HAP-1 (cell line): Measurements from ENCODE around the gene SUCO.

Experiments used
- DNase-seq, 2 experiments: peaks; one replicate each; pipeline ENCODE4 v3.0.0-alpha.2; 2016 to 2020; ENCODE audit warnings: low spot score in 2 of 2
- H3K27me3 ChIP-seq: fragments of 250-450 bp; sonication (Bioruptor Pico); 2 replicates; pipeline ENCODE4 v1.5.1; 2020; ENCODE audit warnings: low read depth, mild to moderate bottlenecking, moderate library complexity
- H3K36me3 ChIP-seq: fragments of 250-450 bp; sonication (Bioruptor Pico); replicated peaks from 2 replicates; pipeline ENCODE4 v1.5.1; 2020; ENCODE audit warnings: mild to moderate bottlenecking
- H3K4me1 ChIP-seq: fragments of 250-450 bp; sonication (Bioruptor Pico); 2 replicates; pipeline ENCODE4 v1.5.1; 2020; ENCODE audit warnings: mild to moderate bottlenecking
- H3K4me3 ChIP-seq: fragments of 250-450 bp; sonication (Bioruptor Pico); 2 replicates; pipeline ENCODE4 v1.5.1; 2020; ENCODE audit warnings: mild to moderate bottlenecking, moderate library complexity
- H3K9me3 ChIP-seq: fragments of 250-450 bp; sonication (Bioruptor Pico); 2 replicates; pipeline ENCODE4 v1.5.1; 2020; ENCODE audit warnings: mild to moderate bottlenecking, moderate library complexity
- in situ Hi-C: fragments of 300-500 bp; cut with MboI; formaldehyde crosslinking; loops from 3 replicates; pipeline ENCODE4 v1.14.3; 2020; ENCODE audit warnings: low sequenced_read_pairs, inconsistent platforms, mixed read lengths

Gene SUCO

GRCh38 chr1:172556461-172556860, 23.5 kb downstream of the SUCO start:
- Histone ChIP-seq H3K27me3 (no peaks in the 10 kb centered on the region), H3K4me3 (no peak overlapping the region), H3K4me1 (no peaks in the 10 kb centered on the region), H3K36me3 (peaks cover 4% of the 10 kb centered on the region; the same call in 1 of the 2 replicates), H3K9me3 (no peaks in the 10 kb centered on the region)
- no peak for DNase-seq
- in situ Hi-C loops = no loop called here

GRCh38 chr1:172557270-172557669, 24.3 kb downstream of the SUCO start:
- Histone ChIP-seq H3K27me3 (no peaks in the 10 kb centered on the region), H3K4me3 (no peak overlapping the region), H3K36me3 (peaks cover 4% of the 10 kb centered on the region; the same call in 1 of the 2 replicates), H3K4me1 (no peaks in the 10 kb centered on the region), H3K9me3 (no peaks in the 10 kb centered on the region)
- in situ Hi-C loops = no loop called here
- DNase-seq = no peak

- H3K36me3 ChIP-seq = peaks cover 4% of the 10 kb centered on the region; the same call in 1 of the 2 replicates
- DNase-seq = no peak
- no peaks in the 10 kb centered on the region for H3K27me3 ChIP-seq
- H3K4me1 ChIP-seq = no peaks in the 10 kb centered on the region
- H3K9me3 ChIP-seq = no peaks in the 10 kb centered on the region
- in situ Hi-C loops = no loop called here
- no peak overlapping the region for H3K4me3 ChIP-seq
These were observed 26.7 kb downstream of the SUCO start for GRCh38 chr1:172559572-172560210.

GRCh38 chr1:172561252-172561651, 28.3 kb downstream of the SUCO start:
- Histone ChIP-seq H3K27me3 (no peaks in the 10 kb centered on the region), H3K4me3 (no peak overlapping the region), H3K9me3 (no peaks in the 10 kb centered on the region), H3K4me1 (no peaks in the 10 kb centered on the region), H3K36me3 (peaks cover 4% of the 10 kb centered on the region; the same call in 1 of the 2 replicates)
- in situ Hi-C loops = no loop called here
- DNase-seq = no peak

GRCh38 chr1:172566196-172566997, 33.4 kb downstream of the SUCO start:
- Histone ChIP-seq H3K4me3 (no peak overlapping the region), H3K27me3 (no peaks in the 10 kb centered on the region), H3K9me3 (peaks cover 3% of the 10 kb centered on the region; the same call in 1 of the 2 replicates), H3K36me3 (peaks cover 17% of the 10 kb centered on the region), H3K4me1 (no peaks in the 10 kb centered on the region)
- DNase-seq = no peak
- in situ Hi-C loops = no loop called here

GRCh38 chr1:172567720-172568119, 34.8 kb downstream of the SUCO start:
- in situ Hi-C loops = no loop called here
- peaks cover 17% of the 10 kb centered on the region for H3K36me3 ChIP-seq

GRCh38 chr1:172574080-172574479, 41.1 kb downstream of the SUCO start:
- Histone ChIP-seq H3K27me3 (no peaks in the 10 kb centered on the region), H3K36me3 (peaks cover 15% of the 10 kb centered on the region), H3K9me3 (peaks cover 3% of the 10 kb centered on the region; the same call in 1 of the 2 replicates), H3K4me3 (no peak overlapping the region), H3K4me1 (no peaks in the 10 kb centered on the region)
- no peak for DNase-seq
- in situ Hi-C loops = no loop called here

More at GRCh38 chr1:172567720-172568119, 34.8 kb downstream of the SUCO start:
- no peak for DNase-seq
- no peak overlapping the region for H3K4me3 ChIP-seq
- no peaks in the 10 kb centered on the region for H3K4me1 ChIP-seq
- no peaks in the 10 kb centered on the region for H3K27me3 ChIP-seq
- peaks cover 3% of the 10 kb centered on the region; the same call in 1 of the 2 replicates for H3K9me3 ChIP-seq

- H3K36me3 ChIP-seq = peaks cover 11% of the 10 kb centered on the region
These were observed 45.6 kb downstream of the SUCO start for GRCh38 chr1:172578586-172578985.

GRCh38 chr1:172581273-172581672, 48.3 kb downstream of the SUCO start:
- Histone ChIP-seq H3K36me3 (peaks cover 11% of the 10 kb centered on the region), H3K9me3 (no peaks in the 10 kb centered on the region), H3K27me3 (no peaks in the 10 kb centered on the region), H3K4me1 (peaks cover 16% of the 10 kb centered on the region), H3K4me3 (no peak overlapping the region)
- in situ Hi-C loops = no loop called here
- no peak for DNase-seq

More at GRCh38 chr1:172578586-172578985, 45.6 kb downstream of the SUCO start:
- H3K4me3 ChIP-seq = no peak overlapping the region
- H3K27me3 ChIP-seq = no peaks in the 10 kb centered on the region
- no peak for DNase-seq
- no peaks in the 10 kb centered on the region for H3K9me3 ChIP-seq
- in situ Hi-C loops = no loop called here
- H3K4me1 ChIP-seq = peaks cover 13% of the 10 kb centered on the region

GRCh38 chr1:172581779-172582178, 48.8 kb downstream of the SUCO start:
- peaks cover 11% of the 10 kb centered on the region for H3K36me3 ChIP-seq
- H3K4me1 ChIP-seq = peaks cover 16% of the 10 kb centered on the region
- in situ Hi-C loops = no loop called here

GRCh38 chr1:172582889-172583288, 49.9 kb downstream of the SUCO start:
- no peaks in the 10 kb centered on the region for H3K9me3 ChIP-seq
- no peaks in the 10 kb centered on the region for H3K27me3 ChIP-seq
- peaks cover 16% of the 10 kb centered on the region for H3K4me1 ChIP-seq
- in situ Hi-C loops = no loop called here
- no peak for DNase-seq
- peaks cover 11% of the 10 kb centered on the region for H3K36me3 ChIP-seq
- no peak overlapping the region for H3K4me3 ChIP-seq

More at GRCh38 chr1:172581779-172582178, 48.8 kb downstream of the SUCO start:
- no peak overlapping the region for H3K4me3 ChIP-seq
- H3K9me3 ChIP-seq = no peaks in the 10 kb centered on the region
- H3K27me3 ChIP-seq = no peaks in the 10 kb centered on the region
- no peak for DNase-seq

- Histone ChIP-seq H3K36me3 (peaks cover 17% of the 10 kb centered on the region), H3K4me1 (peaks cover 16% of the 10 kb centered on the region), H3K9me3 (no peaks in the 10 kb centered on the region), H3K4me3 (no peak overlapping the region), H3K27me3 (no peaks in the 10 kb centered on the region)
- DNase-seq = no peak
- in situ Hi-C loops = no loop called here
These were observed 52.4 kb downstream of the SUCO start for GRCh38 chr1:172585348-172585747.

- no peaks in the 10 kb centered on the region for H3K27me3 ChIP-seq
- peaks cover 16% of the 10 kb centered on the region for H3K4me1 ChIP-seq
- no peak for DNase-seq
- in situ Hi-C loops = no loop called here
- H3K9me3 ChIP-seq = no peaks in the 10 kb centered on the region
- no peak overlapping the region for H3K4me3 ChIP-seq
- peaks cover 22% of the 10 kb centered on the region for H3K36me3 ChIP-seq
These were observed 52.9 kb downstream of the SUCO start for GRCh38 chr1:172585861-172586260.
